Stimulated activated CD4-positive, alpha-beta T cell treated with anti-CD3 and anti-CD28 coated beads, Interleukin-1b, Interleukin-23, amount 100 ng/mL, for 4 hours (primary cell): ENCODE results near the gene ZMIZ1.

Experiments
- DNase-seq, 2 donors: peaks; one replicate each; pipeline ENCODE4 v3.0.0-alpha.2; 2020; ENCODE audit warnings: low read depth in 2 of 2

The ZMIZ1 gene

GRCh38 chr10:79186486-79187120, 117.8 kb downstream of the ZMIZ1 start:
- DNase-seq: no peak

- no peak for DNase-seq
These were observed 118.6 kb downstream of the ZMIZ1 start for GRCh38 chr10:79187121-79187940.

GRCh38 chr10:79188154-79188965, 119.6 kb downstream of the ZMIZ1 start:
- DNase-seq: no peak

DNA sequence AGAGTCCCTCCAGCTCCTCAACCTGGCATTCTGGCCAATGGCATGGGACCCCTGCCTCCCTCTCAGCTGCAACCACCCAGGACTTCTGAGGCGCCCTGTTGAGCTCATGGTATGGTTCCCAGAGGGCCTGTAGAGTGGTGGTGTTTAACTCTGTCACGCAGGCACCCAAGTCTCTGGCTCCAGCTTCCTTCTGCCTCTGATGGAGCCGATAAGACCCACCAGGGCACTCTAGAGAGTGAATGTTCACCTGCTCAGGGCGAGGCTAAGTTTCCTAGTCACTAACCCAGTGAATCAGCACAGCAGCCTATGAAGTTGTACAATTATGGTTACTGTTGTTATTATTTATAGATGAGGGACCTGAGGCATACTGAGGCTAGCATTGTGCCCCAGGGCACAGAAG, 120.4 kb downstream of the ZMIZ1 start:
- DNase-seq: no peak

DNA sequence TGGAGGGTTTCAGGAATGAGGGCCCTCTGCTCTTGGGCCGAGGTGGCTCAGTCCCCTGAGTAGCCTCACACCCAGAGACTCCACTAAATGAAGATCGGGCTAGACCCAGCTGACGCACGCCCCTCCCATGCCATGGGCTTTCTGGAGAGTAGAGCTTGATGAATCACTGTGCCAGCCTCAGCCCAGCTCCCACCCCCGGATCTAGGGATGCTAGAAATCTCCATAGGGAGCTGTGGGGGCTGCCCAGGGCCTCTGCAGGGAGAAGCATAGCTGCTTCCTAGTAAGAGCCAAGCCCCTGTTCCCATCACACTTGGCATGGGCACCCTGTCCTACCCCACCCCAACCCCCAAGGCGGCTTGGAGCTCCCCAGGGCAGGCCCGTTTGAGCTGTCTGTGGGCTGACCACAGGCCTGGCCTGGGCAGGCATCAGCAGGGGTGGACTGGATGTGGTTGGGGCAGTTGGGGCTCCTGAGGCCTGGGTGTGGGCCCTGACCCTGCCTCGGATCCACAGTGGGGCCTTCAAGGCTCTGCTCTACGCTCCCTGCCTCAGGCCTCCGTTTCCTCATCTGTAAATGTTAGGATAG, 121.2 kb downstream of the ZMIZ1 start:
- no peak for DNase-seq

- no peak for DNase-seq
These were observed 122.0 kb downstream of the ZMIZ1 start for GRCh38 chr10:79190740-79191261.

- DNase-seq: no peak
These were observed 123.3 kb downstream of the ZMIZ1 start for GRCh38 chr10:79191951-79192676.

GRCh38 chr10:79192677-79193003, 123.9 kb downstream of the ZMIZ1 start:
- no peak for DNase-seq

DNA sequence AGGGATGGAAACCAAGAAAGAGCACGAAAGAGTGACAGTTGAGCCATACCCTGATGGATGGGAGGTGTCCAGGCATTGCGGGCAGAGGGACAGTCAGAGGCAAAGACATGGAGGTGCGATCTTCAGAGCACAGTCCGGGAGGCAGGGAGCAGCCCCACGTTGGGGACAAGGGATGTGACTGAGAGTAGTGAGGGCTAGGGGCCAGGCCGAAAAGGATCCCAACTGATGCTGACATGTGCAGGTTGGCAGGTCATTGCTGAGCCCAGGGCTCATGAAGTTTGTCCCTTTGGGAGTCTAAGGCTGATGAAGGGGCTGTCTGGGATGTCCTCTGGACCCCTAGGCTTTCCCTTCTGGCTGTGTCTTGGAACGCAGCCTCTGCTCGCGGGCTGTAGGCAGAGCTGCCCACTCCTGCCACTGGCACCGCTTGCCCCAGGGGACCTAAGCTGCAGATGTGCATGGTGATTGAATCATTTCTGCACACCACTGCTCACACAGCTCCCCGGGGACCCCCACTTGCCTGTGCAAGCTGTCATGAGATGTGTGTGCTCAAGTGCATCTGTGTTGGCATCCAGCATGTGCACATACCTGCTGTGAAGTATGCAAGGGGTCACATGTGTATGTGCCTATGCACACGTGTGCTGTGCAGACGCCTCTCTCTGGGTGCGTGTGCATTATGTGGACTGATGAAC, 125.1 kb downstream of the ZMIZ1 start:
- no peak for DNase-seq

DNA sequence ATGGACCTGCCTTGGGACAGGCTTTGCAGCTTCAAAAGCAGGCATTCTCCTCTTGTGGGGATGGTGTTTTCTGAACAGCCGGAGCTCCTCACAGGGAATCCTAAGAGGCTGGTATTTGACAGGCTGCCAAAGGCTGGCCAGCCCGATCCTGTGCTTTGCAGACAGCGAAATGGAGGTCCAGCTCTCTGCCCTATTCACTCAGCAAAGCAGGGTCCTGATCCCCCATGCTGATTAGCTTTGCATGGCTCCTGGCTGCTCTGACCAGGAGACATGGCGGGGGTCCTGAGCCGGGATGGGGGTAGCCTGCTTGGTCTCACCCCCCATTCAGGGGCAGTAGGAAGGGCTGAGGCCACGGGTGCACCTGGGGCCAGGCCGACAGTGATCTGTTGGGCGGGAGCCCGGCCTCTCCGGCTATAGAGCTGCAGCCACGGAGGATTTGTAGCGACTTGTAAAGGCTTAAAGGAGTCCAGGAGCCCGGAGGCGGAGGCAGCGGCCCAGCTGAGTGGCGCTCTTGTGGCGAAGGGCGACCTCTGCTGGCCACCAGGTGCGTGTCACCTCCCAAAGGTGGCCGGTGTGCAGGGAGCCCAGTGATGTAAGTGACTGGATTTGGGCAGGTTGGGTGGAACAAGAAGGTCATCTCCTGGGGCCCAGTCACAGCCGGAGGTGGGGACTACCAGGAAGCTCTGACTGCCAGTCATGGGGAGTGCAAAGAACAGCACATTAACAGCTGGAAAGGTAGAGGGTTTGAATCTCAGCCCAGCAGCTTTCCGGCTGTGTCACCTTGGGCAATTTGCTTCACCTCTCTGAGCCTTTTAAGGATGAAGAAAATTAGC, 126.5 kb downstream of the ZMIZ1 start:
- DNase-seq: peak; percentile 65 to 71

- peak; percentile 68 to 70 for DNase-seq
These were observed 128.0 kb downstream of the ZMIZ1 start for GRCh38 chr10:79196470-79197461.

DNA sequence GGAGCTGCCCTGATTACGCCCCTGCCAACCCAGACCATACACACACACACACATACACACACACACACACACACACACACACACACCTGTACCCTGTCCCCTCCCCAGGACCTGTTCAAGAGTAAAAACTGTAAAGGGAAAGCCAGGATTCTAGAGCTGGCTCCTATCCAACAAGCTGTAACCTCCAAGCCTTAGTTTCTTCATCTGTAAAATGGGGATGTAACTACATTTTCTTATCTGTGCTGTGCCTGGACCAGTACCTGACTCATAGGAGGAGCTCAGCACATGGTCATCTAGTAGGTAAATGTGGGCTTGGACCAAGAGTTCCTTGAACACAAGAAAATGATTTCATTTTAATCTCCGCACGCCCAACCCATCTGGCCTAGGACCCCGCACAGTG, 128.8 kb downstream of the ZMIZ1 start:
- DNase-seq: no peak

- DNase-seq: no peak
These were observed 131.6 kb downstream of the ZMIZ1 start for GRCh38 chr10:79200346-79200745.

DNA sequence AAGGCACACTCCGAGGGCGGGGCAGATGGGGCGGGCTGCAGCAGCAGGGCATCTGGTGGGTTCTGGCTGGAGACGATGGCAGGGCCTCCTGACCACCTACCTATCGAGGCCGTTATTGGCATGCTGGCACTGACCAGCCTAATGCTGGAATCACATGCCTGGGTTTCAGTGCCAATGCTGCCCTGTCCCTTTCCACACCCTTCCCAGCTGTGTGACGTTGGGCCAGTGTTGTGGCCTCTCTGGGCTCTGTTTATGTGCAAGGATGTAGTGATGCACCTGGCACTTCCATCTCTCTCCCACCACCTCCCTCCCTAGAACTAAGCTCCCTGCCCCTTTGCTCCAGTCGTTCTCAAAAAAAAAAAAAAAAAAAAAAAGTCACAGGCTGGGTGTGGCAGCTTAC, 132.9 kb downstream of the ZMIZ1 start:
- DNase-seq: no peak

DNA sequence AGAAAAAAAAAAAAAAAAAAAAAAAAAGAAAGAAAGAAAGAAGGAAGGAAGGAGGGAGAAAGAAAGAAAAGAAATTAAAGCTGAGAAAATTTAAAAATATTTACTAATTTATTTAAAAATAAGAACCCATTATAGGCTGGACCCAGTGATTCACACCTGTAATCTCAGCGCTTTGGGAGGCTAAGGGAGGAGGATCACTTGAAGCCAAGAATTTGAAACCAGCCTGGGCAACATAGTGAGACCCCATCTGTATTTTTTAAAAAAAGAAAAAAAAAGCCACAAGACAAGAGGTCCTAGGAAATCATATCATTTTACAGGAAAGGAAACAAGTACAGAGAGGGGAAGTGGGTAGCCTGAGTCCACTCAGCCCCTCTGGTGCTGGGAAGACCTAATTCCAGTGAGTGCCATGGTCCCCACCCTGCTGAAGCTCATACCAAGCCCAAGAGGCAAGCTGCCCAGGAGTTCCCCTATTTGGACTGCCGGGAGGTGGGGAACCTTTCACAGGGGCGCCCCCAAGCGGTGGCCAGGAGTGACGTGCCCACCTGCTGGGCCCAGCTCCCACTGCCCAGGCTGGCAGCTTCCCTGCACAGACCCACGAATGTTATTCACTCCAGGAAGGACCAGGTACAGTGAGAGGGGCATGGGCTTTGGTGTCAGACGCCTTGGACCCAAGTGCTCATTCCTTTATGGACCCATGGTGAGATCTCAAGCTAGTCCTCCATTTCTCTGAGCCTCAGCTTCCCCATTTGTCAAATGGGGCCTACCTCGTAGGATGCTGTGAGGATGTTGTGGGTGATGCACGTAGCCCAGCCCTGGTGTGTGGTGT, 133.6 kb downstream of the ZMIZ1 start:
- DNase-seq: peak in 1 of 2 donors; percentile 30

DNA sequence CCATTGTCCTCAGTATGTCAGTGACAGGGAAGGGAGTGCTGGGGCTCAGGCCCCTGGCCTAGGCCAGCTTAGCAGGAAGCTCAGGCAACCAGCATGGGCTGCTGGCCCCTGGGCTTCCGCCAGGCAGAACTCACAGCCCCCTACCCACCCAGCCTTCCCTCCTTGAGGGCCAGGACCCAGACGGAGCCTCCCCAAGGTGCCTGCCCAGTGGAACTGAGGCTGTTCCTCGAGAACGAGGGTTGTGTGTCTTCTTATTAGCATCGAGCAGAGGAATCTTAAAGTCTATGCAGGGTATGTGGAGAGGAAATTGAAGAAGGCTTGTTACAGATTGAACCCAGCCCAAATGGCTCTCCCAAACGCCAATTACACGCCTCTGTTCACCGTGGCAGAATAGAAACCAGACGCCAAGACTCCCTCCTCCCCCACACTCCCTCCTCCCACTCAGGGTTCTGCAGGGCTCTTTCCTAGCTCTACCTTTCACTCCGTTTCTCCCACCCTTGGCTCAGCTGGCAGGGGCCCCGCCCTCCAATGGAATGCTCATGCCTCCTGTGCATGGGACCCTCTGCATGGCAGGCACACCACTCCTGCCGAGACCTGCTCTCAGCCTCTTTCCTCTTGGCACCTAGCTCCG, 134.4 kb downstream of the ZMIZ1 start:
- no peak for DNase-seq

DNA sequence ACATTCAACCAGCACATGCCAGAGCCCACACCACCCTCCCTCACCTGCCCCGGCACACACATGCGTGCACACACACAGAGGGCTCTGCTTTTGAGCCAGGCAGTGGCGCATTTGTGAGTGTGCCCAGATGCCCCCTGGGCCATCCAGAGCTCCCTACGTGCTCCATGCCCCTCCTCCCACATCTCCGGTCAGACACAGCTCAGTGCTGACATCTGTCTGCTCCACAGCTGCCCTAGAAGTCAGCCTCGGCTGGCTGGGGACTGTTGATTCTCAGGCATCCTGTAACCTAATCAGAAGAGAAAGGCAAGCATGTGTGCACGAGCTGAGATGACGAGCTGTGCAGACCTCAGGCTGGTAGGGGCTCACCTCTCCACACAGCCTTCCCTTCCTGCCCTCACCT, 135.1 kb downstream of the ZMIZ1 start:
- DNase-seq: no peak
